Measurements from ENCODE around the gene SEC24C. TPM values are rescaled to one million over a fixed set of nuclear protein-coding genes. Genes with fewer than 3 reads are reported as not detected.

Gene SEC24C
- polyA plus RNA-seq, 3 donors from 2014 or later, result 15.5 to 77.7 (median 21.3) TPM

DNA sequence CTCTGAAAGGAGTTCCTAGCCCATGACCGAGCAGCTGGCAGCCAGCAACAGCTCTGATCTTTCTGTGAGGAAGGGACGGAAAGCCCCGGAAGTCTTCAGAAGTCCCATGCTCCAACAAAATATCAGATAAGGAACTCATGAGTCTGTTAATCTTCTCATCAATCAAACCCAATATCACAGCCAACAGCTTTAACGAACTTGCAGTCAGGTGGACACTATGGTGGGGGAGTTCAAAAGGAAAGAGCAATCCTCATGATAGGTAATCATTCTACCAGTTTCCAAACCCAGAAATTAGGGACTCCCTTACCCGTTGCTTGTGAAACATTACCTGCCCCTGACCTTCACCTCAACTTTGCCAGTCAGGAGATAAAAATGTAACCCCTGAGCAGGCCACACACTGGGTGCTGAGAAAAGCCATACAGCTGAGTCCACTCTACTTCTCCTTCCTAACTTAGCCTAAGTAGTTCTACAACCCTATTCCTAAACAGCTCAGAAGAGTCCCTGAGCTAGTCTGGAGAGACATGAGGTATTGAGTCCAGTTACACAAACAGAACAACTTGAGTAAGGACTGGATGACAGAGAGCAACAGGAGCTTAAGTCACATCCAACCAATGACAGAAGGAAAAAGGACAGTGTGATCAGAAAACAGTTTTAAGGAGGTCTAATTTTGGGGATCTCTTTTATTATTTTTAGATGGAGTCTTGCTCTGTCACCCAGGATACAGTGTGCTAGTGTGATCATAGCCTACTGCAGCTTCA, 65.1 kb downstream of the SEC24C start:
- Mint-ChIP-seq H3K9me3 (no peaks in the 10 kb centered on the region), H3K27me3 (ENCODE audit: low read depth in 3 of 3) (peaks cover 3 to 23% (median 11%) of the 10 kb centered on the region in 3 donors), H3K36me3 (peaks cover 15 to 32% (median 21%) of the 10 kb centered on the region in 3 donors), H3K4me1 (peaks cover 27 to 54% of the 10 kb centered on the region in 2 donors), H3K27ac (peak overlapping the region in 4 of 6 donors; percentile 54 to 84 (median 70)), H3K4me3 (peak overlapping the region; percentile 43 to 89 (median 84))
- DNase-seq, result no peak

DNA sequence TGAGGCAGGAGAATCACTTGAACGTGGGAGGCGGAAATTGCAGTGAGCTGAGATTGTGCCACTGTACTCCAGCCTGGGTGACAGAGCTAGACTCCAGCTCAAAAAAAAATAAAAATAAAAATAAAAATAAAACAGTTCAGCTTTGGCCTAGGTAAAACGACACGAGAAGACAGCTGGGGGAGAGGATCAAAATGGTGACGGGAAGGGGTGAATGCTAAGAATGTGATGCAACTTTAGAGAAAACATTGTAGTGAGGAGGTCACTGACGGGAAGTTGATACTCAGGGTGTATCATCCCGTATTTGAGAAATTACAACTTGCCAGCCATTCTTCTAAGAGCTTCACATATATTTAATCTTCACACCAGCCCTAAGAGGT, 66.2 kb downstream of the SEC24C start:
- peak overlapping the region; percentile 72 to 93 (median 90) for H3K27ac Mint-ChIP-seq
- H3K9me3 Mint-ChIP-seq, result no peaks in the 10 kb centered on the region
- no peak for DNase-seq
- peaks cover 27 to 54% of the 10 kb centered on the region in 2 donors for H3K4me1 Mint-ChIP-seq
- H3K4me3 Mint-ChIP-seq, result peak overlapping the region; percentile 84 to 89 (median 88)
- peaks cover 17 to 31% (median 21%) of the 10 kb centered on the region in 3 donors for H3K36me3 Mint-ChIP-seq
- peaks cover 3 to 23% (median 11%) of the 10 kb centered on the region in 3 donors for H3K27me3 Mint-ChIP-seq (ENCODE audit: low read depth in 3 of 3)

DNA sequence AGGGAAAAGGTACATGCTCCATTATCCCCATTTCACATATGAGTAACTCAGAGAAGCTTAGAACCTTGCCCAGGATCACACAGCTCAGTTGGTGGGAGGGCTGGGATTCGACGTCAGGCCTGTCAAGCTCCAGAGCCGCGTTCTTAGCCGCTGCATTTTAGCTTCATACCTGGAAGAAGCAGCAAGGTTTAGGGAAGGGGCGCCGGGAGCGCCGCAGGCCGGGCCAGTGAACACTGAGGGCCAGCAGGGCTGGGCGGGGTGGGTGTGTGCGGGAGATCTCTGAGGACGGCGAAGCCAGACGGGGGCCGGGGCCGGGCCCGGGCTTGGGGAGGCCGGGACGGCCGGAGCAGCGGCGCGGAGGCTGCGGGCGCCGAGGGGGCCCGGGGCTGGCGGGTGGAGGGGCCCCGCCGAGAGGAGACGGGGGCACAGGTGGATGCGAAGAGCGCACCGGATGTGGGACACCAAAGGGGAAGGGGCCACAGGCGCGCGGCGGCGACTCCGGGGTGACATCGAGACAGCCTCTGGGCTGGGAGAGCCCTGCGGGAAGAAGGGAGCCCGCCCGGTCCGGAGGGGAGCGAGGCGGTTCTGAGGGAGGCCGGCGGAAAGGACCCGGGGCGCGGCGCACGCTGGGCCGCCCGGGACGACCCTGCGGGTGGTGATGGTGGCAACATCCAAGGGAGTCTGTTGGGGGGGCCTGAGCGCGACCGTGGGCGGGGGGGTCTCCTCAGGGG, 66.7 kb downstream of the SEC24C start:
- Mint-ChIP-seq H3K4me1 (peaks cover 28 to 53% of the 10 kb centered on the region in 2 donors), H3K9me3 (no peaks in the 10 kb centered on the region), H3K36me3 (peaks cover 18 to 29% (median 18%) of the 10 kb centered on the region in 3 donors), H3K4me3 (peak overlapping the region; percentile 84 to 89 (median 88)), H3K27ac (peak overlapping the region; percentile 72 to 93 (median 90)), H3K27me3 (ENCODE audit: low read depth in 3 of 3) (peaks cover 3 to 23% (median 11%) of the 10 kb centered on the region in 3 donors)
- DNase-seq, result peak; percentile 62 to 68 (median 67)

DNA sequence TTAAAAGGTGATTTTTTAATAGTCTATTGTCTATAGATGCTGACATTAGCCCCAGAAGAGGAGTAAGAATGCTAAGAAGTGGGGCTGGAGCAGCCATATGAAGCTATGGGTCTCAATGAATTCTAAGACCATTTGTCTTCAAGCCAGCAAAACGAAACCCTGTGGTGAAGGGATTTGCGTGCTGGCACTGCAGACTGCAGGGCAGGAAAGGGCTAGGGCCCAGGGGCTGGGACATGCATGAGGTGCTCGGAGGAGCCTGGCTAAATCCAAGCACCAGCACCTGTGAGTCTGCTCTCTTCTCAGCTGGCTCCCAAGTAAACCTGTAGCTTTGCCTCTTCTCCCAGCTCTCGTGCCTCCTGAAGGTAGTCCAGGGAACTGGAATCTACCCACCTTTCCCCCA, 68.5 kb downstream of the SEC24C start:
- H3K9me3 Mint-ChIP-seq, result no peaks in the 10 kb centered on the region
- peak overlapping the region; percentile 46 to 83 (median 79) for H3K27ac Mint-ChIP-seq
- peaks cover 5 to 22% (median 8%) of the 10 kb centered on the region in 3 donors for H3K36me3 Mint-ChIP-seq
- peaks cover 24 to 39% of the 10 kb centered on the region in 2 donors for H3K4me1 Mint-ChIP-seq
- H3K27me3 Mint-ChIP-seq (ENCODE audit: low read depth in 3 of 3), result peaks cover 3 to 22% (median 11%) of the 10 kb centered on the region in 3 donors
- no peak for DNase-seq
- peak overlapping the region; percentile 42 to 68 (median 57) for H3K4me3 Mint-ChIP-seq

DNA sequence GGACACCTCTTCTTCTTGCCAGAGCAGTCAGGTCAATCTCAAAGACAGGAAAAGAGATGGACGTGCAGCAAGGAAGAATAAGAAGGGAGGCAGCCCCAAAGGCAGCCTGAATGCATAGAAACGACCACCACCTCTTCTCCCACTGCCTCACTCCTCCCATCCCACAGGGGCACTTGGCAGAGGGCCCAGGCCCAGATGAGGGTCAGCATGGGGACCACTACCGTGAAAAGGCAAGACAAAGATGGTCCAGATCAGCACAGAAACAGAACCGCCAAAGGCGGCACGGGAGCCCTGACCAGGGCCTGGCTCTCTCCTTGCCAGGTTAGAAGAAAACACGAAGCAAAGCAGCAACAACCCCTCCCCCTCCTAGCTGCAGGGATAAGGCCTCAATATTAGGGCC, 69.2 kb downstream of the SEC24C start:
- Mint-ChIP-seq H3K4me1 (peaks cover 22 to 37% of the 10 kb centered on the region in 2 donors), H3K36me3 (peaks cover 5 to 21% (median 8%) of the 10 kb centered on the region in 3 donors), H3K27me3 (ENCODE audit: low read depth in 3 of 3) (peaks cover 3 to 22% (median 11%) of the 10 kb centered on the region in 3 donors), H3K9me3 (no peaks in the 10 kb centered on the region), H3K4me3 (peak overlapping the region in 2 of 5 donors; percentile 20 to 49), H3K27ac (peak overlapping the region in 4 of 6 donors; percentile 59 to 80 (median 69))
- DNase-seq, result no peak

DNA sequence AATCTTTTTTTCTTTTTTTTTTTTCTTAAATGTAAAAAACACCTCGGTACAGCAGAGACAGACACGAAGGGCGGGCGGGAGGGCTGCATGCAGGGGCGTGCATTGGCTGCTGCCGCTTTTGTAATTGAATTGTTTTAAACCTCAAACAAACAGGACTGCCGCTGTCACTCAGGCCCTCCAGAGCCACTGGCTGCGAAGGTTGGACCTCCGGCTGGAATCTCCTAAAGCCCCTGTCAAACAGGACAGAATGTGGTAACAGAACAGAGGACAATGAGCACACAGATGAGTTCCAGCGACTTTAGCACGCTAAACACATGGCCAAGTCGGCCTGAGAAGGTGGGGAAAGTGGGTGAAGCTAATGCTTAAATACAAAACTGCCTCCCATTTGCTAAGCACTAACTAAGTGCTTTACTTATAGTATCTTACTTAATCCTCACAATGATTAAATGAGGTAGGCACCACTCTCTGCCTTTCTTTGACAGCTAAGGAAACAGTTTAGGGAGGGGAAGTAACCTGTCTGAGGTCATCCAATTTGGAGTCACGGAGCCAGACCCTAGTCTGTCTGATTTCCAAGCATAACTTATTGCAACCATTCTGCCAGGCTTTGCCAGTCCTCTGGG, 70.2 kb downstream of the SEC24C start:
- Mint-ChIP-seq H3K27ac (no peak overlapping the region), H3K27me3 (ENCODE audit: low read depth in 3 of 3) (peaks cover 9 to 23% (median 11%) of the 10 kb centered on the region in 3 donors), H3K36me3 (peaks cover under 1 to 17% (median 8%) of the 10 kb centered on the region in 3 donors), H3K9me3 (no peaks in the 10 kb centered on the region), H3K4me3 (no peak overlapping the region), H3K4me1 (peaks cover 16 to 26% of the 10 kb centered on the region in 2 donors)
- no peak for DNase-seq

DNA sequence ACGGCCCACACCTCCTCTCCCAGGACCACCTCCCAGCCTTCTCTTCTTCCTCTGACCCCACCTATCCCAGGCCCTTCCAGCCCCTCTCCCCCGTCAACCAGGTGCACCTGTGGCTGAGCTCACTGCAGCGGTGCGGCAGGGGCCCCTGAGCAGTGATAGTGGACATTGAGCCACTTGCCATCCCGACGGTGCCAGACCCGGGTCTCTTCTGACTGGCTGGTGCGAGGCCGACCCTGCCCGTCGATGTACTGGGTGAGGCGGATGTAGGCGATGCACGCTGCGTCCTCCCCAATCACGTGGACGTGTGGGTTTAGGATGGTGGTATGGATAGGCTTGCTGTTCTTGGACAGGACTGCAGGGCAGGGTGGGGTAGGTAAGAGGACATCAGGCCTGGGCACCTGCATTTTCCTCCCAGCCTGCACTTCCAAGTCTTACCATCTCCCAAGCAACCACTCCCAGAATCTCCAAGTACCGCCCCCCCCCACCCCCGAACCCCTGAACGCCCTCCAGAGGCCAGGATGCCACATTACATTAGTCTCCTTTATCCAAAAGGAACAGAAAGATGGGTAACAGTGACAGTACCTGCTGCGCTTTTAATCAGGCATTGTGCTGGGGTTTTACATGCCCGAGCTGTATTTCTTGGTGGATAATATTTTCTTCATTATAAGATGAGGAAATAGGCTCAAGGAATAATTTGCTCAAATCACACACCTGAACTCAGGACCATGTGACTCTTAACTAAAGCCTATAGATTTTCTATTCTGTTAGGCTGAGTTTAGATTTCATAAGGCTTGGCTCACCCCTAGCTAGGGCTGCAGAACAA, 70.9 kb downstream of the SEC24C start:
- no peak for DNase-seq
- Mint-ChIP-seq H3K27me3 (ENCODE audit: low read depth in 3 of 3) (peaks cover 9 to 23% (median 11%) of the 10 kb centered on the region in 3 donors), H3K4me1 (peaks cover 12 to 19% of the 10 kb centered on the region in 2 donors), H3K4me3 (no peak overlapping the region), H3K9me3 (no peaks in the 10 kb centered on the region), H3K36me3 (peaks cover 0 to 17% (median 8%) of the 10 kb centered on the region in 3 donors), H3K27ac (peak overlapping the region in 1 of 6 donors; percentile 16)

DNA sequence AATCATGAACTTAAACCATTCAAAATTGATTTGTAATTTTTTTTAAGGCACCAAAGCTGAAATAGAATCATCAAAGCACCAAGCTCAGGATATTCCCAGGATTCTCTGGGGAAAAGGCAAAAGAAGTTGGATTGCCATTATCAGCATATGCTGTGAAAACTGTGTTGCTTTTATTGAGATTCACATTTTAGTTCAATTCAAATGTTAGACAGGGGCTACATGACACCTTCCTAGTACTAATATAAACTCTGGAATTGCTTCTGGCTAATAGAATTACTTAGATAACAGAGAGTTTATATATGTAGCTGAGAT, 71.5 kb downstream of the SEC24C start:
- Mint-ChIP-seq H3K27me3 (ENCODE audit: low read depth in 3 of 3) (peaks cover 6 to 19% (median 9%) of the 10 kb centered on the region in 3 donors), H3K9me3 (no peaks in the 10 kb centered on the region), H3K36me3 (peaks cover 0 to 17% (median 8%) of the 10 kb centered on the region in 3 donors), H3K4me3 (no peak overlapping the region), H3K27ac (no peak overlapping the region), H3K4me1 (peaks cover 8 to 13% of the 10 kb centered on the region in 2 donors)
- no peak for DNase-seq

DNA sequence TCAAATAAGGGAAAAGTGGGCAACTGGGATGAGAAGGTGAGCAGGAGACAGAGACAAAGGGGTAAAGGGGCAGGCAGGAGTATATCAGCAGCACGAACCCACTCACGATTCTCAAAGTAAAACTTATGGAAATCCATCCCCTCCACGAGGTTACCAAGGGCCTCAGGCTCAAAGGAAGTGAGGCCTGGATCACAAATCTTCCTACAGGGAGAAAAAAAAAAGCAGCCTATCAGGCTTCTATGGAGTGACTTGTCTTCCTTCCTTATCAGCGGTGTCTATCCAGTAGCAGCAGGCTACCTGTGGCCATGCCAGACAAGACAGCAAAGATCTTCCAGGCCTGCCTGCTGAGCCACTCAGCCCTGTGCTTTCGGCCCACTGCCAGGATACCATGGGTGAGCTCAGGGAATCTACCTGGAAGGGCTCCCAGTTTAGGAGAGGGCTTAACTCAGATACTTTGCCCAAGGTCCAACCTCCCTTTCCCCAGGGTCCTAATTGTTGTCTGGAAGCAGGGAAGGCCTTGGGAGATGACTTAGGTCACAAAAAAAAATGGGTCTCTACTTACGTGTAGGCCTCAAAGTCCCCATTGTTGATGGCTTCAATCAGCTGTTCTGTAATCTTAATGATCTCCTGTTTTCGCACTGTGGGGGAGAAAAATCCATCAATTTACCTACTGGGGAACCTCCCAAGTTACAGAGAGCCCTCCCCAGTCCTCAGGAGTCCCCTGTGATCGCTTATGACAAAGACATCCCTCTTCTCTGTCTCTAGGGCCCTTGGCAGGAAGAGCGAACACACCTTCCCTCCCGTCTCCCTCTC, 73.0 kb downstream of the SEC24C start:
- Mint-ChIP-seq H3K27ac (peak overlapping the region in 3 of 6 donors; percentile 30 to 80 (median 43)), H3K9me3 (no peaks in the 10 kb centered on the region), H3K4me1 (peaks cover 7 to 12% of the 10 kb centered on the region in 2 donors), H3K27me3 (ENCODE audit: low read depth in 3 of 3) (peaks cover 5 to 15% (median 6%) of the 10 kb centered on the region in 3 donors), H3K4me3 (no peak overlapping the region), H3K36me3 (peaks cover 0 to 23% (median 8%) of the 10 kb centered on the region in 3 donors)
- no peak for DNase-seq

DNA sequence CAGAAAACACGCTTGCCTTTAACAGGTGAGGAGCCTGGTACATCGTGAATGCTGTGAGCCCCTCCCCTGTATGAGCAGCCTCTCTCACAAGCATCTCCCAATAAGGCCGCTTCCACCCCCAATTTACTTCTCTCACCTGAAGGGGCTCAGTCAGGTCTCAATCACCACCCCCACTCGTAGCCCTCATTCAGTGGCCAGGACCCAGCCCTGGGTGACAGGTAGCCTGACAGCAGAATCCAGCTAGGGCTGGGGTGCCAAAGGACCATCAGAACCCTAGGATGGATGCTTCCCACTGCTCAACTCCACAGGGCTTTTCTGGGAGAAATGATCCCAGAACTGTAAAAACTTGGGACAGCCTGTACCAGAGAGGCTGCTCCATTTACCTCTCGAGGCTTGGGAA, 73.7 kb downstream of the SEC24C start:
- Mint-ChIP-seq H3K4me3 (no peak overlapping the region), H3K9me3 (no peaks in the 10 kb centered on the region), H3K36me3 (peaks cover 0 to 27% (median 11%) of the 10 kb centered on the region in 3 donors), H3K4me1 (peaks cover 6 to 7% of the 10 kb centered on the region in 2 donors), H3K27ac (peak overlapping the region in 1 of 6 donors; percentile 30), H3K27me3 (ENCODE audit: low read depth in 3 of 3) (peaks cover 3 to 8% (median 6%) of the 10 kb centered on the region in 3 donors)
- no peak for DNase-seq

DNA sequence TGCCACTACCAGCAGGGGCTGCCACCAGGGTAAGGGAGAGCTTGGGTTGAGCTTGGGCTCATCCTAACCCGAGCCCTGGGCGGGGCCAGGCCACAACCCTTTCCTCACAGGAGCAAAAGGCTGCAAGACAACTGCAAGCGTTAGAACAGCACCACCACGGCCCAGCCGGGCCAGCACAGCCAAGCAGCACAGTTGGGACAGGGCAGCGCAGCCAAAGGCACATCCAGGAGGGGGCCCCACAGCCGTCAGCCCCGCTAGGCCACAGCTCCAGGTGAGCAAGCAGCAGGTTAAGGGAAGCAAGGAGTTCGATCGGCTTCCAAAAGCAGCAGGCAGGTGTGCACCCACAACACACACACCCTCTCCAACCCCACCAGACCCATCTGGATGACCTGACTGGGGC, 74.2 kb downstream of the SEC24C start:
- no peak overlapping the region for H3K4me3 Mint-ChIP-seq

DNA sequence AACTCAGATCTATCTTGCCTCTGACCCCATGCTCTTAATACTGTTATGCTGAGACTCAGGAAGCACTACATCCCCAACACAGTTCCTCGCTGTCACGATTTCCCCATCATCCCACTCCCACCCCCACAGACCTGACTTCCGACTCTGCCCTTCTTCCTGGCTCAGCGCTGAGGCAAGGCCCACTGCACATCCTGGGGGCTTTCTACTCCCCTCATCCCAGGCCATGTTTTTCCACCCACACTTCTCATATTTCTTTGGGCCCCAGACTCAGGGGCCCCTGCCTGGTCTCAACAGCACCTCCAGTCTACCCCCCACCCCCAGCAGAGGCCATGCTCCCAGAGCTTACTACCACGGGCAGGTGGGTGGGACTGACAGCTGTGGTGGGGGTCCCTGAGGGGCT, 74.9 kb downstream of the SEC24C start:
- Mint-ChIP-seq H3K4me1 (peaks cover 6 to 7% of the 10 kb centered on the region in 2 donors), H3K4me3 (no peak overlapping the region), H3K9me3 (no peaks in the 10 kb centered on the region), H3K27ac (peak overlapping the region in 2 of 6 donors; percentile 49), H3K36me3 (peaks cover 0 to 27% (median 11%) of the 10 kb centered on the region in 3 donors), H3K27me3 (ENCODE audit: low read depth in 3 of 3) (peaks cover 0 to 6% (median 1%) of the 10 kb centered on the region in 3 donors)
- DNase-seq, result no peak

More for the DNA sequence above, 74.2 kb downstream of the SEC24C start:
- DNase-seq, result no peak
- peak overlapping the region in 1 of 6 donors; percentile 23 for H3K27ac Mint-ChIP-seq
- H3K4me1 Mint-ChIP-seq, result peaks cover 6 to 7% of the 10 kb centered on the region in 2 donors
- peaks cover 3 to 6% (median 4%) of the 10 kb centered on the region in 3 donors for H3K27me3 Mint-ChIP-seq (ENCODE audit: low read depth in 3 of 3)
- peaks cover 0 to 27% (median 11%) of the 10 kb centered on the region in 3 donors for H3K36me3 Mint-ChIP-seq
- H3K9me3 Mint-ChIP-seq, result no peaks in the 10 kb centered on the region
